ENCODE data around the gene PRG3.

GRCh38 chr11:57426929-57427726, 46.2 kb upstream of the PRG3 start, which contains the start of gene SLC43A3:
- TF ChIP-seq, protein P1, sequence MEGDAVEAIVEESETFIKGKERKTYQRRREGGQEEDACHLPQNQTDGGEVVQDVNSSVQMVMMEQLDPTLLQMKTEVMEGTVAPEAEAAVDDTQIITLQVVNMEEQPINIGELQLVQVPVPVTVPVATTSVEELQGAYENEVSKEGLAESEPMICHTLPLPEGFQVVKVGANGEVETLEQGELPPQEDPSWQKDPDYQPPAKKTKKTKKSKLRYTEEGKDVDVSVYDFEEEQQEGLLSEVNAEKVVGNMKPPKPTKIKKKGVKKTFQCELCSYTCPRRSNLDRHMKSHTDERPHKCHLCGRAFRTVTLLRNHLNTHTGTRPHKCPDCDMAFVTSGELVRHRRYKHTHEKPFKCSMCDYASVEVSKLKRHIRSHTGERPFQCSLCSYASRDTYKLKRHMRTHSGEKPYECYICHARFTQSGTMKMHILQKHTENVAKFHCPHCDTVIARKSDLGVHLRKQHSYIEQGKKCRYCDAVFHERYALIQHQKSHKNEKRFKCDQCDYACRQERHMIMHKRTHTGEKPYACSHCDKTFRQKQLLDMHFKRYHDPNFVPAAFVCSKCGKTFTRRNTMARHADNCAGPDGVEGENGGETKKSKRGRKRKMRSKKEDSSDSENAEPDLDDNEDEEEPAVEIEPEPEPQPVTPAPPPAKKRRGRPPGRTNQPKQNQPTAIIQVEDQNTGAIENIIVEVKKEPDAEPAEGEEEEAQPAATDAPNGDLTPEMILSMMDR (IDR thresholded peaks at IDR 0.05): no peak
- peak in 2 of 3 donors; percentile 57 to 59 for TF ChIP-seq POLR2A (IDR thresholded peaks at IDR 0.05)
